MM.1S (cell line): Measurements from ENCODE around the gene CARMIL1.

ENCODE experiments used
- DNase-seq: peaks from one replicate; pipeline ENCODE4 v3.0.0-alpha.2; 2015
- H2AFZ ChIP-seq: fragments of 300-600 bp; sonication (generic); 2 replicates; pipeline ENCODE4 v1.6.0; 2016; ENCODE audit warnings: antibody characterized with exemption, low read length
- H3F3A ChIP-seq: fragments of 300-600 bp; sonication (generic); 2 replicates; pipeline ENCODE4 v1.6.1; 2016; ENCODE audit warnings: mild to moderate bottlenecking, antibody characterized with exemption, low read length, moderate library complexity, mixed read lengths; ENCODE audit not compliant: insufficient read depth
- H3K27ac ChIP-seq: fragments of 300-600 bp; sonication (generic); 2 replicates; pipeline ENCODE4 v1.5.1; 2016; ENCODE audit warnings: mild to moderate bottlenecking, low read length
- H3K27me3 ChIP-seq: fragments of 300-600 bp; sonication (generic); replicated peaks from 2 replicates; pipeline ENCODE4 v1.6.0; 2016; ENCODE audit warnings: low read length; ENCODE audit not compliant: insufficient read depth
- H3K36me3 ChIP-seq: fragments of 300-600 bp; sonication (generic); replicated peaks from 2 replicates; pipeline ENCODE4 v1.6.1; 2016; ENCODE audit warnings: mild to moderate bottlenecking, low read length, mixed read lengths; ENCODE audit not compliant: insufficient read depth
- H3K4me1 ChIP-seq: fragments of 300-600 bp; sonication (generic); 2 replicates; pipeline ENCODE4 v1.6.1; 2016; ENCODE audit warnings: low read length, mixed read lengths
- H3K4me2 ChIP-seq: fragments of 300-600 bp; sonication (generic); 2 replicates; pipeline ENCODE4 v1.6.0; 2016; ENCODE audit warnings: low read depth, low read length
- H3K4me3 ChIP-seq: fragments of 300-600 bp; sonication (generic); 2 replicates; pipeline ENCODE4 v1.5.1; 2016; ENCODE audit warnings: low read length, mixed read lengths
- H3K79me2 ChIP-seq: fragments of 300-600 bp; sonication (generic); 2 replicates; pipeline ENCODE4 v1.6.1; 2016; ENCODE audit warnings: mixed run types, low read length, mixed read lengths
- H3K9ac ChIP-seq: fragments of 300-600 bp; sonication (generic); 2 replicates; pipeline ENCODE4 v1.6.1; 2016; ENCODE audit warnings: low read length, mixed read lengths
- H3K9me2 ChIP-seq: fragments of 300-600 bp; sonication (generic); replicated peaks from 2 replicates; pipeline ENCODE4 v1.6.1; 2016; ENCODE audit warnings: mild to moderate bottlenecking, low read length, mixed read lengths; ENCODE audit not compliant: insufficient read depth
- H3K9me3 ChIP-seq: fragments of 300-600 bp; sonication (generic); replicated peaks from 2 replicates; pipeline ENCODE4 v1.6.1; 2016; ENCODE audit warnings: mild to moderate bottlenecking, low read length, mixed read lengths; ENCODE audit not compliant: insufficient read depth
- H4K20me1 ChIP-seq: fragments of 300-600 bp; sonication (generic); 2 replicates; pipeline ENCODE4 v1.6.1; 2016; ENCODE audit warnings: mild to moderate bottlenecking, low read length, moderate library complexity, mixed read lengths; ENCODE audit not compliant: insufficient read depth
- CTCF ChIP-seq: fragments of 300-600 bp; sonication (generic); IDR thresholded peaks from 2 replicates; pipeline ENCODE4 v1.5.1; 2016; ENCODE audit warnings: antibody characterized with exemption, low read length, mixed read lengths
- EZH2 ChIP-seq: fragments of 300-600 bp; sonication (generic); optimal IDR thresholded peaks from 2 replicates; pipeline ENCODE3; 2017; ENCODE audit warnings: low read depth, mild to moderate bottlenecking, antibody characterized with exemption, low read length, mixed read lengths
- EZH2phosphoT487 ChIP-seq: fragments of 300-600 bp; sonication (generic); IDR thresholded peaks from 2 replicates; pipeline ENCODE4 v1.6.1; 2018; ENCODE audit warnings: antibody characterized with exemption, low read length

CARMIL1 gene

GRCh38 chr6:25417046-25417605 is 138.0 kb downstream of the CARMIL1 start:
- Histone ChIP-seq H4K20me1 (no peaks in the 10 kb centered on the region), H3K27ac (no peak overlapping the region), H3K4me2 (no peak overlapping the region), H3K27me3 (no peaks in the 10 kb centered on the region), H3K9me2 (no peaks in the 10 kb centered on the region), H3K4me1 (peaks cover 63% of the 10 kb centered on the region), H3F3A (peaks cover 17% of the 10 kb centered on the region), H3K9me3 (no peaks in the 10 kb centered on the region), H3K9ac (no peak overlapping the region), H3K36me3 (no peaks in the 10 kb centered on the region), H3K79me2 (peaks cover 79% of the 10 kb centered on the region), H3K4me3 (no peak overlapping the region), H2AFZ (no peak overlapping the region)
- no peak for TF ChIP-seq CTCF
- TF ChIP-seq EZH2 = no peak
- TF ChIP-seq EZH2phosphoT487 = no peak
- no peak for DNase-seq

GRCh38 chr6:25418454-25419052 is 139.4 kb downstream of the CARMIL1 start:
- no peaks in the 10 kb centered on the region for H3K9me3 ChIP-seq
- no peak overlapping the region for H3K4me3 ChIP-seq
- H3K9me2 ChIP-seq = no peaks in the 10 kb centered on the region
- no peaks in the 10 kb centered on the region for H4K20me1 ChIP-seq
- peaks cover 65% of the 10 kb centered on the region for H3K79me2 ChIP-seq
- no peak overlapping the region for H3K27ac ChIP-seq
- peaks cover 4% of the 10 kb centered on the region for H3F3A ChIP-seq
- H3K4me1 ChIP-seq = peaks cover 49% of the 10 kb centered on the region
- no peaks in the 10 kb centered on the region for H3K36me3 ChIP-seq
- TF ChIP-seq CTCF = no peak
- TF ChIP-seq EZH2 = no peak
- no peak for TF ChIP-seq EZH2phosphoT487
- no peak for DNase-seq
- H2AFZ ChIP-seq = no peak overlapping the region
- no peak overlapping the region for H3K9ac ChIP-seq
- H3K27me3 ChIP-seq = no peaks in the 10 kb centered on the region
- no peak overlapping the region for H3K4me2 ChIP-seq

GRCh38 chr6:25419879-25420278 is 140.7 kb downstream of the CARMIL1 start:
- Histone ChIP-seq H3K4me2 (no peak overlapping the region), H3K4me1 (peaks cover 36% of the 10 kb centered on the region), H2AFZ (no peak overlapping the region), H4K20me1 (no peaks in the 10 kb centered on the region), H3K4me3 (no peak overlapping the region), H3K9me2 (no peaks in the 10 kb centered on the region), H3K36me3 (no peaks in the 10 kb centered on the region), H3K9ac (no peak overlapping the region), H3K79me2 (peaks cover 63% of the 10 kb centered on the region), H3F3A (no peaks in the 10 kb centered on the region; the same call in 1 of the 2 replicates), H3K27ac (peak overlapping the region; percentile 7; the same call in 1 of the 2 replicates), H3K27me3 (no peaks in the 10 kb centered on the region), H3K9me3 (no peaks in the 10 kb centered on the region)
- TF ChIP-seq EZH2 (no peak), CTCF (no peak), EZH2phosphoT487 (no peak)
- no peak for DNase-seq
